NCI-H69 (cell line): ENCODE data around the gene SLC6A9.

Experiments
- DNase-seq: peaks from one replicate; lab custom pipeline; 2025; lab: John Stamatoyannopoulos, UW

The SLC6A9 gene

DNA sequence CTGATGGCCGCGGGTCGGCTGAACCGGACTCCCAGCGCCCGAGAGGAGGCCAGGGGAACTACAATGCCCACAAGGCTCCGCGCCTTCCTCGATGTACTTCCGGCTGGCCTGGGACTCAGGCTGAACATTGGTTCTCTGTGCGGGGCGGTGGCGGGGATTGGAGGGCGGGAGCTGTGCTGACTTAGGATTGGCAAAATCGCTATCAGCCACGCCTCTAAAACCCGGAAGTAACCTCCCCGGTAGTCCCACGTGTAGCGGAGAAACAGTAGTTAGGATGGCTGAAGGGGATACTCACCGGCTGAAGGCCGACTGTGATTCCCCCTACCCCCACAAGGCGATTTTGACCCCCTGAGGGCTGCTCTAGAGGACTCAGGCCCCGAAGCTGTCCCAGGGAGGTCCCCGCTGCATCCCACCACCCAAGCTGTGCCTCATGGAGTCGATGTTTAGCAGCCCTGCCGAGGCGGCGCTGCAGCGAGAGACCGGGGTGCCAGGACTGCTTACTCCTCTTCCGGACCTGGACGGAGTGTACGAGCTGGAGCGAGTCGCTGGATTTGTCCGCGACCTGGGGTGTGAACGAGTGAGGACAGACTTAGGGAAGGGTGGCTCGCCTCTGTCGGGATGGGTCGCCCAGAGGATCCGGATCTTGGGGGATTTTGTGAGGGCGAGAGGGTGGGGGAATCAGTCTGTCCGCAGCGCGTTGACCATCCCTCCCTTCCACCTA lies 61.4 kb downstream of the SLC6A9 start, which contains the start of gene DPH2:
TSS of gene DPH2 (plus strand) at position 265 of the 721 bp plus-strand sequence. CDS start at position 431, 166 bp downstream.
- DNase-seq, result peak; percentile 96

DNA sequence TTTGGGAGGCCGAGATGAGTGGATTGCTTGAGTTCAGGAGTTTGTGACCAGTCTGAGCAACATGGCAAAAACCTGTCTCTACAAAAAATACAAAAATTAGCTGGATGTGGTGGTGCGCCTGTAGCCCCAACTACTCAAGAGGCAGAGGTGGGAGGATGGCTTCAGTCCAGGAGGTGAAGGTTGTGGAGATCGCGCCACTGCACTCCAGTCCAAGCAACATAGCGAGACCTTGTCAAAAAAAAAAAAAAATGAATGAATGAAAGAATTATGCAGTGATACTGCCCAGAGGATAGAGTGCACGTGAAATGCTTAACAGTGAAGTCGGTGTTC lies 61.9 kb downstream of the SLC6A9 start:
- no peak for DNase-seq

DNA sequence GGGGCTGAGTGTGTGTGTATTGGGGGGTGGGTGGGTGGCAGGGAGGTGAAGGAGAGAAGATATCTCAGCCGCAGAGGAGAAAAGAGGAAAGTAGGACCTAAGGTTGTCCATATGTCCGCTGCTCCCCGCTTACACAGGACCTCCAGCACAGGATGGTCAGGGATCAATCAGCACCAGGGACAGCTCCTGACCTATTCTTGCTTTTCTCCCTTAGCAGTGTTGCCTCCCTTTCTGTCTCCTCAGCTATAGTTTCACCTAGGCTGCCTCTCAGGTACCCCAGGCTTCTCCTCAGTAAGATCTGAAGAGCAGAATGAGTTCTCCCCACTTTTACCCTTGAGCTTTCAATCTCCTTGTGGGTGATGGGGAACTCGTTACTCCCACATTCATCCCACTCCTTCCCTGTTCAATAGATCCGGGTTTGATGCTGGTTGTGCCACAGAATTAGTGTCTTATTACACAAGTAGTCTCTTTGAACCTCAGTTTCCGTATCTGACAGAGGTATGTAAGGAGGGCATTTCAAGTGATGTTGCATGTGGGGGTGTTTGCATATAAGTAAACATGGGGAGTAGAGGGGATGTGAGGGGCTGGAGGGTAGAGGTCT lies 62.8 kb downstream of the SLC6A9 start:
- no peak for DNase-seq

DNA sequence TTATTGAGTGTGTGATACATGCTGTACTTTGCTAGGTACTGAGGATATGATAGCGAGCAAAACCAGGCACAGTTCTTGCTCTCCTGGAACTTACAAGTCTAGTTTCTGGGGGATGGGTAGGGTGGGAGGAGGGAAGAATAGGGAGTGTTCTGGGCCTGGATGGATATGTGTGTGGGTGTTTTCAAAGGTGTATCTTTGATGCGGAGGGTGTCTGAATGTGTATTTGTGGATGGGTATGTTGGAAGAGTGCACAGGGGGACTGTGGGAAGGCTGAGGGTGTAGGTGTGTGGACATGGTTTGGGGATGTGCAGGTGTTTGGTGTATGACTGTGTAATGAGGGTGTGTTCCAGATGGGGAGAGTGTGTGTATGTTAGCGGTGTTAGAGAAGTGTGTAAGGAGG lies 65.9 kb downstream of the SLC6A9 start:
- DNase-seq, result no peak

DNA sequence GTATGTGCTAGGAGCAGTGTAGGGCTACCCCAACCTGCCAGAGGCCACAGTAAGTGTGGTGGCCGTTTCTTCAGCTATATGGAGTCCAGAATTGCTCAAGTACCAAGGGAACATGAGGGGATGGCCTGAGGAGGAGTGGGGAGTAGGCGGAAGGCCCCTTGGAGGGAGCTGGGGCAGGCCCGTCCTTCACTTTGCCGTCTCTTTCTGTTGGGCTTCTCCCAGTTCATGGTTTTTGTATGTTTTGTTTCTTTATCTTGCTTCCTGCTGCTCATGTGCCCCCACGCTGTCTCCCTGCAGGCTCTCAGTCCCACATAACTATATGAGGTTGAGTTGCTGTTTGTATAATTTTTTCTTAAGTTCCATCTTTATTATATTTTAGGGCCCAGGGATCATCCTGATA lies 67.4 kb downstream of the SLC6A9 start:
- no peak for DNase-seq

- no peak for DNase-seq
These were observed 68.3 kb downstream of the SLC6A9 start for GRCh38 chr1:43963006-43963405.

- DNase-seq, result no peak
These were observed 68.9 kb downstream of the SLC6A9 start for GRCh38 chr1:43962324-43962723.

DNA sequence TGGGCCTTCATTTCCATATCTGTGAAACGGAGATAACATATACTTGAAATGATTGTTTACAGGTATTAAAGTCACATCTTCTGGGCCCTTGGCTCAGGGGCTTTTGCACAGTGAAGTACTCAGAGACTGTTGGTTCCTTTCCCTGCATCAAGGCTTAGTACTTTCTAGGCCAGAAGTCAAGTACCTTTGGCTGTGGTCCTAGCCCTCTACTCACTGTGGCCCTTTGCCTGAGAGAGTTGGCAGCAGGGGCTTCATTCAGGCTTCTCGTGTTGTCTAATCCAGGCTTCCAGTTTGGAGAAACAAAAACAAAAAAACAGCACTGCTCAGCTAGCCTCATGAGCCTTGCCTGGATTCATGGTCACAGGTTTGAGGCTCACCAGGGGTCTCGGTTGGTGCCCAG lies 69.6 kb downstream of the SLC6A9 start:
- DNase-seq, result no peak

DNA sequence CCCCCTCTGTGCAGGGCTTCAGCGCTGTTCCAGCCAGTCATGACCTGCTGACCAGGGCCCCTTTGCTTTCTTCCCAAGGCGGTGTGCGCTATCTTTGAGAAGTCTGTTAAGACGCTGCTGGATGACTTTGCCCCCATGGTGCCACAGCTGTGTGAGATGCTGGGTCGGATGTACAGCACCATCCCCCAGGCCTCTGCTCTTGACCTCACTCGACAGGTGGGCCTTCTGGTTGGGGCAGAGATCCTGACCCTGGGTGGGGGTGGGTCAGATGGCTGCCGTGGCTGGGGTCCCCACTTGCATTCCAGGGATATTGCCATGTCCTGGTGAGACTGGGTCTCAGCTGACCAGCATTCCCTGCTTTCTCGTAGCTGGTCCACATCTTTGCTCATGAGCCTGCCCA lies 70.5 kb downstream of the SLC6A9 start:
- DNase-seq, result no peak

- no peak for DNase-seq
These were observed 72.7 kb downstream of the SLC6A9 start for GRCh38 chr1:43958351-43959255.

- DNase-seq, result no peak
These were observed 73.7 kb downstream of the SLC6A9 start for GRCh38 chr1:43957407-43958040.

GRCh38 chr1:43956234-43956633 lies 75.0 kb downstream of the SLC6A9 start:
- DNase-seq, result no peak

- no peak for DNase-seq
These were observed 77.2 kb downstream of the SLC6A9 start for GRCh38 chr1:43954036-43954435.

- no peak for DNase-seq
These were observed 77.9 kb downstream of the SLC6A9 start for GRCh38 chr1:43953361-43953760.

GRCh38 chr1:43952731-43953346 lies 78.4 kb downstream of the SLC6A9 start:
- peak; percentile 96 for DNase-seq

DNA sequence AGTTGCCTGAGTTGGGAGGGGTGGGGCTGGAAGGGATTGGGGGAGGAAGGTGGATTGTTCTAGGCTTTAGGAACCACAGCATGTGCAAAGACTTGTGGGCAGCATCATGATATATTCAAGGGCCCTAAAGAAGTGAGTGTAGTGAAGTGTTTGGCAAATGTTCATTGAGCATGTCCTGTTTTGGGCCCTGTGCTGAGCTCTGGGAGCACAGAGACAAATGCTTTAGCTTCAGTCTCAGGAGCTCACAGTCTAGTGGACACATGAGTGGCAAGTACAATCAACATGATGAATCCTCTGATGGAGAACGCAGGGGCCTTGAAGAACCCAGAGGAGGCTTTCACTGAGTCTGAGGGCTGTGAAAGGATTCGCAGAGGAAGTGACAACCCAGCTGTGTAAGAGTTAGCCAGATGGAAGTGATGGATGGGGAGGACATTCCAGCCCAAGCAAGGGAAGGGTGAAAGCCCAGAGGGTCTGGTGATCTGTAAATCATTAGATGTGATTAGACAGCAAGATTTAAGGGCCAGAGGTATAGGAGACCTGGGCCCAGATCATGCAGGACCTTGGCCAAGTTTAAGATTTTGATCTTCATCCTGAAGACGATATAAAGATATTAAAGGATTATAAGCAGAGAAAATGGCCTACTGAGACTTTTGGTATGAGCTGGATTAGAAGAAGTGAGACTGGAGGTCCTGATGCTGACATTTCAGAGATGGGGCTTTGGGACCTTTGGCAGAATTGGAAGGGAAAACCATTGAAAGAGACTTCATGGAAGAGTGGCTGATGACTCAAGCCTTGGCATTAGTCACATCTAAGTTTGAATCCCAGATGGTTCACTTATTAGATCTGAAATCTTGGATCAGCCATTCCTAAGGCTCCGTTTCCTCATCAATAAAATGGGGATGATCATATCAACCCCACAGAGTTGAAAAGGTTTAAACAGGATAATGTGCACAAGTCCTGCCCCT lies 80.0 kb downstream of the SLC6A9 start:
- DNase-seq, result no peak

DNA sequence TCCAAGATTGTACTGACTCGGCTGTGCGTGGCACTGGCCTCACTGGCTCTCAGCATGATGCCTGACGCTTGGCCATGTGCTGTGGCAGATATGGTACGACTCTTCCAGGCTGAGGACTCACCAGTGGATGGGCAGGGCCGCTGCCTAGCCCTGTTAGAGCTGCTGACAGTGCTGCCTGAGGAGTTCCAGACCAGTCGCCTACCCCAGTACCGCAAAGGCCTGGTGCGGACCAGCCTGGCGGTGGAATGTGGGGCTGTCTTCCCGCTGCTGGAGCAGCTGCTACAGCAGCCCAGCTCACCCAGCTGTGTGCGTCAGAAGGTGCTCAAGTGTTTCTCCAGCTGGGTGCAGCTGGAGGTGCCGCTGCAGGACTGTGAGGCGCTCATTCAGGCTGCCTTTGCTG lies 81.6 kb downstream of the SLC6A9 start:
- DNase-seq, result no peak

DNA sequence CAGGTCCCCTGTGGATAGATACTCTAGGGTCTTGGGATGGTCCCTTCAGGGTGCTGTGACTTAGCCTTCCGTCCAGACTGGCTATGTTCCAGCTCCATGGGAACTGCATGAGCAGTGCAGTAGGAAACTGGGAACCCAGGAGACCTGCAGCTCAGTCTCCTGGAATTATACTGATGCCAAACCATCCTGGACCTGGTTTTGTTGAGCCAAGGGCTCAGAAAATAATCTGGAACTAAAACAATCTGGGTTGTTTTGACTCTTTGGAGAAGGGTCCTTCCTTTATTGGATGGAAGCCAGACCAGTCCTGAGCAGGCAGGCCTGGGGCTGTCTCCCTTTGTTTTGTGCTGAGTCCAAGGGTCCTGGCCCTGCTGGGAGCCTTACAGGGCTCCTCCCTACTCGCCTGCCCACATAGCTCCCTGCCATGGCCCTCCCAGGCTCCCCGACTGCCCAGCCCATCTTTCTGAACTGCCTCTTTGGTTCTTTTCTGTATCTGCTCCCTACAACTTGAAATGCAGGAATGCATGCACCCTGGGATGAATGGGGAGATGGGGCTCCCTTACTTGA lies 83.3 kb downstream of the SLC6A9 start:
- DNase-seq, result peak; percentile 55

- DNase-seq, result peak; percentile 29
These were observed 84.0 kb downstream of the SLC6A9 start for GRCh38 chr1:43947061-43947873.
